ENCODE results near the gene TEX14.

The TEX14 gene

DNA sequence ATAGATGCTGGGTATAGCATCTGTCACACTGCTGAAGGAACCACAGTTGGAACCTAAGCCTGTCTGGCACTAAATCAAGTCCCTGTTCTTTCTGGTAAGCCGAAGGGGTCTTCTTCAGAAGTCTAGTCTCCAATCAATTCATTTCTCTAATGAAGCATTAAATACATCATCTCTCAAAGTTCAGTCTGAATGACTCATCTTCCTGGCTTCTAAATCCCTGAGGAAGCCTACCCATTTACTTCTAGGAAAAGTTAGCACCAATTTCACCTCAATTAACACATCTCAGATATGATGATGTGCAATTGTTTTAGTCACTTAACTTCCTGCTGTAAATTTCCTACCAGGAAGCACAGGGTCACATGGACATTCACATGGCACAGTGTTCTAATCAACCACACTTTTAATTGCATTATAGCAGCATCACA lies 49.9 kb downstream of the TEX14 start:
- ATAC-seq (ENCODE audit: insufficient read depth, low read depth) (no peak), DNase-seq (no peak)
- no peak overlapping the region for H3K4me3 ChIP-seq (ENCODE audit: low read depth in 1 of 2, low read length in 2 of 2)
- no peaks in the 10 kb centered on the region for H3K36me3 ChIP-seq (ENCODE audit: insufficient read depth, low read length)
- no peaks in the 10 kb centered on the region for H3K9me3 ChIP-seq (ENCODE audit: insufficient read depth, low read length, severe bottlenecking)
- no peak overlapping the region for H3K9ac ChIP-seq (ENCODE audit: low read depth, low read length)
- no peaks in the 10 kb centered on the region for H3K27me3 ChIP-seq (ENCODE audit: insufficient read depth, low read length, poor library complexity)
- H3K79me2 ChIP-seq (ENCODE audit: insufficient read depth, low read length) = no peaks in the 10 kb centered on the region
- TF ChIP-seq, protein P1, sequence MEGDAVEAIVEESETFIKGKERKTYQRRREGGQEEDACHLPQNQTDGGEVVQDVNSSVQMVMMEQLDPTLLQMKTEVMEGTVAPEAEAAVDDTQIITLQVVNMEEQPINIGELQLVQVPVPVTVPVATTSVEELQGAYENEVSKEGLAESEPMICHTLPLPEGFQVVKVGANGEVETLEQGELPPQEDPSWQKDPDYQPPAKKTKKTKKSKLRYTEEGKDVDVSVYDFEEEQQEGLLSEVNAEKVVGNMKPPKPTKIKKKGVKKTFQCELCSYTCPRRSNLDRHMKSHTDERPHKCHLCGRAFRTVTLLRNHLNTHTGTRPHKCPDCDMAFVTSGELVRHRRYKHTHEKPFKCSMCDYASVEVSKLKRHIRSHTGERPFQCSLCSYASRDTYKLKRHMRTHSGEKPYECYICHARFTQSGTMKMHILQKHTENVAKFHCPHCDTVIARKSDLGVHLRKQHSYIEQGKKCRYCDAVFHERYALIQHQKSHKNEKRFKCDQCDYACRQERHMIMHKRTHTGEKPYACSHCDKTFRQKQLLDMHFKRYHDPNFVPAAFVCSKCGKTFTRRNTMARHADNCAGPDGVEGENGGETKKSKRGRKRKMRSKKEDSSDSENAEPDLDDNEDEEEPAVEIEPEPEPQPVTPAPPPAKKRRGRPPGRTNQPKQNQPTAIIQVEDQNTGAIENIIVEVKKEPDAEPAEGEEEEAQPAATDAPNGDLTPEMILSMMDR (IDR thresholded peaks at IDR 0.05; ENCODE audit: borderline replicate concordance, extremely low read depth, low read length, poor library complexity, severe bottlenecking) = no peak
- no peak for TF ChIP-seq EZH2 (IDR thresholded peaks at IDR 0.05; ENCODE audit: borderline replicate concordance, low read depth, low read length, severe bottlenecking)
- no peaks in the 10 kb centered on the region for H4K20me1 ChIP-seq (ENCODE audit: insufficient read depth, low read length)
- no peak overlapping the region for H2AFZ ChIP-seq (ENCODE audit: low read depth, low read length)
- no peak overlapping the region for H3K4me2 ChIP-seq (ENCODE audit: insufficient read depth, low read length)
- no peak overlapping the region for H3K27ac ChIP-seq (ENCODE audit: low read length)
- no peaks in the 10 kb centered on the region for H3K4me1 ChIP-seq (ENCODE audit: insufficient read depth, low read length)

DNA sequence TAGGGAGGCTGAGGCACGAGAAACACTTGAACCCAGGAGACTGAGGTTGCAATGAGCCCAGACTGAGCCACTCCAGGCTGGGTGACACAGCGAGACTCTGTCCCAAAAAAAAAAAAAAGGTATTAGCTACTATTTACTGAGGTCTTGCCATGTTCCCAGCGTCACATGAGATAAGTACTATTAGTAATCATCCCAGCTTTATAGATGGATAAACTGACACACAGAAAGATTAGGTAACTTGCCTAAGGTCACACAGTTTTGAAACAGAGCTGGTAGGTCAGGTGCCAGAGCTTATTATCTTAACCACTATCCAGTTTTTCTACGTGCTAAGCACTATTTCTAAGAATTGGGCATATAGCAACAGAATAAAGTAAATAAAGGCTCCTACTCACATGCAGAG lies 51.6 kb downstream of the TEX14 start:
- Histone ChIP-seq H3K36me3 (ENCODE audit: insufficient read depth, low read length) (no peaks in the 10 kb centered on the region), H3K4me2 (ENCODE audit: insufficient read depth, low read length) (no peak overlapping the region), H3K27ac (ENCODE audit: low read length) (no peak overlapping the region), H3K79me2 (ENCODE audit: insufficient read depth, low read length) (no peaks in the 10 kb centered on the region), H3K27me3 (ENCODE audit: insufficient read depth, low read length, poor library complexity) (no peaks in the 10 kb centered on the region), H3K4me1 (ENCODE audit: insufficient read depth, low read length) (no peaks in the 10 kb centered on the region), H3K9me3 (ENCODE audit: insufficient read depth, low read length, severe bottlenecking) (no peaks in the 10 kb centered on the region), H3K9ac (ENCODE audit: low read depth, low read length) (no peak overlapping the region), H3K4me3 (ENCODE audit: low read depth in 1 of 2, low read length in 2 of 2) (no peak overlapping the region), H2AFZ (ENCODE audit: low read depth, low read length) (no peak overlapping the region), H4K20me1 (ENCODE audit: insufficient read depth, low read length) (no peaks in the 10 kb centered on the region)
- ATAC-seq (ENCODE audit: insufficient read depth, low read depth) = no peak
- DNase-seq = no peak
- TF ChIP-seq EZH2 (IDR thresholded peaks at IDR 0.05; ENCODE audit: borderline replicate concordance, low read depth, low read length, severe bottlenecking) = no peak
- TF ChIP-seq, protein P1 (IDR thresholded peaks at IDR 0.05; ENCODE audit: borderline replicate concordance, extremely low read depth, low read length, poor library complexity, severe bottlenecking) = no peak

DNA sequence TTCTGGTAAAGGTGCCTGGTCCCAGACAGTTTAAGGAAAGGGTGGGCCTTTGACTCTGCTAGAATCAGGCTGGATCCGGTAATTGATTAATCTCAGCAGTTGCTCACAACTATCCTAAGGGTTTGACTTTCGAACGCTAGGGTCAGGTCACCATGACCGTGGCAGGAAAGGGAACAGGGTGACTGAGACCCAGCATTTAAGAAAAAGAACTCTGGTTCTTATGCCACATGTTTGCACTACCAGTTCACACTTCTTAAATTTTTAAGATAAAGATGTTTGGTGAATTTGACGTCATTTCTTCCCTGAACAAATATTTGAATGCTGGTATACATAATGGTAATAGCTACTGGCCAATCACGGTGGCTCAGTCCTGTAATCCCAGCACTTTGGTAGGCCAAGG lies 52.2 kb downstream of the TEX14 start:
- no peaks in the 10 kb centered on the region for H3K4me1 ChIP-seq (ENCODE audit: insufficient read depth, low read length)
- ATAC-seq (ENCODE audit: insufficient read depth, low read depth) (no peak), DNase-seq (no peak)
- TF ChIP-seq, protein P1 (IDR thresholded peaks at IDR 0.05; ENCODE audit: borderline replicate concordance, extremely low read depth, low read length, poor library complexity, severe bottlenecking) = no peak
- no peak for TF ChIP-seq EZH2 (IDR thresholded peaks at IDR 0.05; ENCODE audit: borderline replicate concordance, low read depth, low read length, severe bottlenecking)
- no peaks in the 10 kb centered on the region for H3K9me3 ChIP-seq (ENCODE audit: insufficient read depth, low read length, severe bottlenecking)
- H3K4me2 ChIP-seq (ENCODE audit: insufficient read depth, low read length) = no peak overlapping the region
- no peaks in the 10 kb centered on the region for H4K20me1 ChIP-seq (ENCODE audit: insufficient read depth, low read length)
- H3K36me3 ChIP-seq (ENCODE audit: insufficient read depth, low read length) = no peaks in the 10 kb centered on the region
- no peak overlapping the region for H3K9ac ChIP-seq (ENCODE audit: low read depth, low read length)
- H3K4me3 ChIP-seq (ENCODE audit: low read depth in 1 of 2, low read length in 2 of 2) = no peak overlapping the region
- no peak overlapping the region for H3K27ac ChIP-seq (ENCODE audit: low read length)
- H2AFZ ChIP-seq (ENCODE audit: low read depth, low read length) = no peak overlapping the region
- H3K79me2 ChIP-seq (ENCODE audit: insufficient read depth, low read length) = no peaks in the 10 kb centered on the region
- no peaks in the 10 kb centered on the region for H3K27me3 ChIP-seq (ENCODE audit: insufficient read depth, low read length, poor library complexity)

Data from DND-41 (cell line).